Activated T-cell treated with anti-CD3 and anti-CD28 coated beads, Interleukin-2, amount 50 U/mL, for 24 hours (primary cell): Measurements from ENCODE around the gene CEPT1.
A peak's percentile ranks its signal among the peaks of the same experiment; 100 is the strongest.

Experiments
- DNase-seq: peaks from one replicate; pipeline ENCODE4 v3.0.0-alpha.2; 2020
- H3K27ac Mint-ChIP-seq: 2 replicates; pipeline ENCODE4 v1.8.0; 2020; ENCODE audit warnings: mild to moderate bottlenecking, mixed read lengths
- H3K27me3 Mint-ChIP-seq: 2 replicates; pipeline ENCODE4 v1.8.0; 2020; ENCODE audit warnings: mixed read lengths
- H3K36me3 Mint-ChIP-seq: 2 replicates; pipeline ENCODE4 v1.8.0; 2020; ENCODE audit warnings: low read depth, mixed read lengths
- H3K4me1 Mint-ChIP-seq: 2 replicates; pipeline ENCODE4 v1.8.0; 2020; ENCODE audit warnings: low read depth, mixed read lengths
- H3K4me3 Mint-ChIP-seq: 2 replicates; pipeline ENCODE4 v1.8.0; 2020; ENCODE audit warnings: mild to moderate bottlenecking, moderate library complexity, mixed read lengths
- H3K9me3 Mint-ChIP-seq: 2 replicates; pipeline ENCODE4 v1.8.0; 2020; ENCODE audit warnings: mixed read lengths

Gene CEPT1

DNA sequence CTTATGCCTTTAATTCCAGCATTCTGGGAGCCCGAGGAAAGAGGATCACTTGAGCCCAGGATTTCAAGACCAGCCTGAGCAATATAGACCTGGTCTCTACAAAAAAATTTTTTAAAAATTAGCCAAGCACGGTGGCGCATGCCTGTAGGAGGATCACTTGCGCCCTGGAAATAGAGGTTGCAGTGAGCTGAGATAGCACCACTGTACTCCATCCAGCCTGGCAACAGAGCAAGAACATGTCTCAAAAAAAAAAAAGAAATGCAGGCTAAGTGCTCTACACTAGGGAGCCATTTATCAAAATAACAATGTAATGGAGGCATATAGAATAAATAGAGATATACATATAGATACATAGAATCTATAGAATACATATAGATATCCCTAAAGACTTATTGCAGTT lies 23.3 kb downstream of the CEPT1 start:
- H3K4me3 Mint-ChIP-seq: no peak overlapping the region
- H3K27ac Mint-ChIP-seq: no peak overlapping the region
- H3K27me3 Mint-ChIP-seq: no peaks in the 10 kb centered on the region
- no peaks in the 10 kb centered on the region for H3K9me3 Mint-ChIP-seq
- DNase-seq: no peak
- peaks cover 74% of the 10 kb centered on the region for H3K36me3 Mint-ChIP-seq
- peaks cover 27% of the 10 kb centered on the region for H3K4me1 Mint-ChIP-seq

DNA sequence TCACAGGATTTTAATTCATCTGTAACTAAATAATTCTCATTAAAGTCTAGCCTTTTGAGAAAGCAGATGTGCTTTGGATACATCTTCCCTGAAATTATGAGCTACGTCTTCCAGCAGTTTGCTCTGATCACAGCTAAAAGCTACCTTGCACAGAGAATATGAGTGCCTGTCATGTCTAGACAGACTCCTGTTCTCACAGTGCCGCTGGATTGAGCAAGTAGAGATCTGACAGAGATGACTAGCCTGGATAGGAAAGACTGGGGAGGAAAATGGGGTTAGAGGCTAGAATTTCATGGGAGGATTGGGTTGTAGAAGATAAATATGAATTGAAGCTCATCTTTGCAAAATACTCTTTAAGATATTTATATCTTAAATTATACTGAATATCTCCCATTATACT lies 24.1 kb downstream of the CEPT1 start:
- peaks cover 25% of the 10 kb centered on the region for H3K4me1 Mint-ChIP-seq
- no peak for DNase-seq
- no peaks in the 10 kb centered on the region for H3K9me3 Mint-ChIP-seq
- no peak overlapping the region for H3K4me3 Mint-ChIP-seq
- no peak overlapping the region for H3K27ac Mint-ChIP-seq
- peaks cover 76% of the 10 kb centered on the region for H3K36me3 Mint-ChIP-seq
- H3K27me3 Mint-ChIP-seq: no peaks in the 10 kb centered on the region

DNA sequence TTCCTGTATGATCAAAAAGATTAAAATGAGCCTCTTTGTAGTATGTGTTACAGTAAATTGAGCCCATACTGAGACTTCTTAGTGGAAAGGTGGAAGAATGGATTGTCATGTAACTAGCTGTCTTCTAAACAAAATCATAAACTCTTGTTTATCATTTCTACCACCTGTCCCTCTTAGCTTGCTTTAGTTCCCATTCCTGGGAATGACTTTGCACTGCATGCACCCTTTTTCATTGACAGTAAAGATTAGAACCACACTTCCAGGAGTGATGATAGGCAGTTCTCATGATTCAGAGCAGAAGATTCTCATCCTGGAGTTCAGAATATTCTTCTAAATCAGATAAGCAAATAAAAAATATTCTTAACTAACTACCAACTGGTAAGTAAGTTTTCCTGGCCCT lies 32.4 kb downstream of the CEPT1 start:
- Mint-ChIP-seq H3K9me3 (no peaks in the 10 kb centered on the region), H3K27ac (no peak overlapping the region), H3K27me3 (no peaks in the 10 kb centered on the region), H3K36me3 (peaks cover 83% of the 10 kb centered on the region), H3K4me3 (no peak overlapping the region), H3K4me1 (peaks cover 38% of the 10 kb centered on the region)
- DNase-seq: no peak

DNA sequence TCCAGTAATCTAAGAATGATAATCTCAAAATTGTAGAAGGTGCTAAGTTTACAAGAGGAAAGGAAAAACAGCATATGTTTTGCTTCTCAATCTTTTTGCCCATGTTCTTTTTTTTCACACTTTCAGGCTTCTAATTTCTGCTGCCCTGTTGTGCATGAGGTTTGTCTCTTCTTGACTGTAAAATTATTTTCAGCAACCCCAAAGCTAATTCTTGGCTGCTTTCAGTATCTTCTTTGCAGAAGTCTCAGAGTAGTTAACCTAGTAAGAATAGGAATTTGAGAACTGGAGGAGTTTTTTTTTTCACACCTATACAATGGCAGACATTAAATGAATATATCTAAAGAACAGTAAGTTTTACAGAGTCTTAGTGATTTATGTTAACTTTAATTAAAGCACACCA lies 34.0 kb downstream of the CEPT1 start:
- Mint-ChIP-seq H3K4me3 (no peak overlapping the region), H3K27me3 (no peaks in the 10 kb centered on the region), H3K4me1 (peaks cover 36% of the 10 kb centered on the region), H3K27ac (peak overlapping the region; percentile 54), H3K9me3 (no peaks in the 10 kb centered on the region), H3K36me3 (peaks cover 83% of the 10 kb centered on the region)
- no peak for DNase-seq

GRCh38 chr1:111175349-111175748 lies 35.3 kb downstream of the CEPT1 start:
- no peak overlapping the region for H3K27ac Mint-ChIP-seq

GRCh38 chr1:111176678-111177077 lies 36.7 kb downstream of the CEPT1 start:
- Mint-ChIP-seq H3K4me1 (peaks cover 47% of the 10 kb centered on the region), H3K27ac (no peak overlapping the region), H3K4me3 (no peak overlapping the region), H3K9me3 (no peaks in the 10 kb centered on the region), H3K27me3 (no peaks in the 10 kb centered on the region), H3K36me3 (peaks cover 90% of the 10 kb centered on the region)
- DNase-seq: no peak

More at GRCh38 chr1:111175349-111175748, 35.3 kb downstream of the CEPT1 start:
- Mint-ChIP-seq H3K27me3 (no peaks in the 10 kb centered on the region), H3K36me3 (peaks cover 87% of the 10 kb centered on the region), H3K9me3 (no peaks in the 10 kb centered on the region), H3K4me3 (no peak overlapping the region), H3K4me1 (peaks cover 46% of the 10 kb centered on the region)
- no peak for DNase-seq

- Mint-ChIP-seq H3K4me3 (no peak overlapping the region), H3K9me3 (no peaks in the 10 kb centered on the region), H3K36me3 (peaks cover 89% of the 10 kb centered on the region), H3K4me1 (peaks cover 50% of the 10 kb centered on the region), H3K27ac (peak overlapping the region; percentile 85), H3K27me3 (no peaks in the 10 kb centered on the region)
- DNase-seq: no peak
These were observed 40.0 kb downstream of the CEPT1 start for GRCh38 chr1:111179968-111180533.

DNA sequence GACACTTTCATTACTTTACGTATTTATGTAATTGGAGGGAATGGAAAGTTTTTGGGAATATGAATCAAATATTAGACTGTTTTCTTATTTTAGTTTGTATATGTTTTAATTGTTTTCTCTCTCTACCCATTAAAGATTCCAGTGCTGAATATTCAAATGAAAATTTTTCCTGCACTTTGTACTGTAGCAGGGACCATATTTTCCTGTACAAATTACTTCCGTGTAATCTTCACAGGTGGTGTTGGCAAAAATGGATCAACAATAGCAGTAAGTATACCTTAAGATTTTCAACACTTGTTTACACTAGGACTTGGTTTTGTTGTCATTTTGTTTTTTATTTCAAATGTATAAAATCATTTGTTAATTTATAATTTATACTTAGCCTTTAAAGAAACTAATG lies 42.0 kb downstream of the CEPT1 start:
- Mint-ChIP-seq H3K4me1 (peaks cover 66% of the 10 kb centered on the region), H3K4me3 (no peak overlapping the region), H3K27me3 (no peaks in the 10 kb centered on the region), H3K27ac (peak overlapping the region; percentile 51), H3K36me3 (peaks cover 90% of the 10 kb centered on the region), H3K9me3 (no peaks in the 10 kb centered on the region)
- no peak for DNase-seq

- Mint-ChIP-seq H3K4me1 (peaks cover 78% of the 10 kb centered on the region), H3K27ac (peak overlapping the region; percentile 70), H3K27me3 (no peaks in the 10 kb centered on the region), H3K36me3 (peaks cover 93% of the 10 kb centered on the region), H3K4me3 (no peak overlapping the region), H3K9me3 (no peaks in the 10 kb centered on the region)
- DNase-seq: no peak
These were observed 43.5 kb downstream of the CEPT1 start for GRCh38 chr1:111183308-111184069.

GRCh38 chr1:111184663-111185062 lies 44.6 kb downstream of the CEPT1 start:
- Mint-ChIP-seq H3K4me1 (peaks cover 84% of the 10 kb centered on the region), H3K36me3 (peaks cover 93% of the 10 kb centered on the region), H3K27me3 (no peaks in the 10 kb centered on the region), H3K4me3 (no peak overlapping the region), H3K27ac (peak overlapping the region; percentile 76), H3K9me3 (no peaks in the 10 kb centered on the region)
- DNase-seq: no peak

DNA sequence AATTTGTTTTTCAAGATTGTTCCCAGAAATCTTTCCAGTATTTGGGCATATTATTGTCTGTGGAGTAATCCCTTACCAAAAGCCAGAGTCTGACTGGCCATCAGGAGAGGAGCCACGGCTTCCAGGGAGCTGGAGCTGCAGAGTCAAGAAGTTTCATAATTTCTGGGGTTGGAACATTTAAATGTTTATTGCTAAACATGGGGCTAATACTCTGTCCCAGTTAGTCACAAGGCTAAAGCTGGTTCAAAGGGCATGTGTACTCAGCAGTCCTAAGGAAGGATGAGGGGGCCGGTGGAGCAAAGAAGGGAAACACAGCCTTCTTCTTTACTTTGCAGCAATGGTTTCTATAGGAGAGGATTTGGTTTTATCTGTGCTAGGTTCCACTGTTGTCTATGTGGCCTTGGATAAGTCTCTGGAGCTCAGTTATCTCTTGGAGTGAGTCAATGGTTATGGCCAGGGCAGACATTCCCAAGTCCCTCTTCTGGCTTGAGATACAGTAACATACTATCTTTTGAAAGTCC lies 51.0 kb downstream of the CEPT1 start:
- no peak for DNase-seq
- Mint-ChIP-seq H3K27me3 (no peaks in the 10 kb centered on the region), H3K4me3 (no peak overlapping the region), H3K4me1 (peaks cover 96% of the 10 kb centered on the region), H3K9me3 (no peaks in the 10 kb centered on the region), H3K36me3 (peaks cover 100% of the 10 kb centered on the region), H3K27ac (peak overlapping the region; percentile 98)

GRCh38 chr1:111191496-111191895 lies 51.5 kb downstream of the CEPT1 start:
- H3K36me3 Mint-ChIP-seq: peaks cover 100% of the 10 kb centered on the region
- no peak overlapping the region for H3K4me3 Mint-ChIP-seq
- peaks cover 96% of the 10 kb centered on the region for H3K4me1 Mint-ChIP-seq
- no peaks in the 10 kb centered on the region for H3K27me3 Mint-ChIP-seq
- no peak for DNase-seq
- peak overlapping the region; percentile 98 for H3K27ac Mint-ChIP-seq
- H3K9me3 Mint-ChIP-seq: no peaks in the 10 kb centered on the region

- DNase-seq: no peak
- H3K4me3 Mint-ChIP-seq: peak overlapping the region; percentile 25
- H3K27me3 Mint-ChIP-seq: no peaks in the 10 kb centered on the region
- H3K36me3 Mint-ChIP-seq: peaks cover 100% of the 10 kb centered on the region
- H3K27ac Mint-ChIP-seq: peak overlapping the region; percentile 98
- H3K9me3 Mint-ChIP-seq: no peaks in the 10 kb centered on the region
- H3K4me1 Mint-ChIP-seq: peaks cover 96% of the 10 kb centered on the region
These were observed 52.1 kb downstream of the CEPT1 start for GRCh38 chr1:111192074-111192473.

- Mint-ChIP-seq H3K36me3 (peaks cover 100% of the 10 kb centered on the region), H3K9me3 (no peaks in the 10 kb centered on the region), H3K4me1 (peaks cover 96% of the 10 kb centered on the region), H3K4me3 (peak overlapping the region; percentile 96), H3K27ac (peak overlapping the region; percentile 98), H3K27me3 (no peaks in the 10 kb centered on the region)
- no peak for DNase-seq
These were observed 52.9 kb downstream of the CEPT1 start for GRCh38 chr1:111192658-111193519.
